ENCODE data around the gene ABI1.

The ABI1 gene

GRCh38 chr10:26787362-26787761, 73.4 kb downstream of the ABI1 start:
- intact Hi-C loops (cut with micrococcal nuclease) = no loop called here
- H3K4me1 Mint-ChIP-seq (ENCODE audit: low read depth) = peaks cover 43% of the 10 kb centered on the region
- H3K36me3 Mint-ChIP-seq (ENCODE audit: low read depth) = peaks cover 62% of the 10 kb centered on the region
- H3K27ac Mint-ChIP-seq = no peak overlapping the region
- no peaks in the 10 kb centered on the region for H3K27me3 Mint-ChIP-seq
- no peak overlapping the region for H3K4me3 Mint-ChIP-seq
- no peaks in the 10 kb centered on the region for H3K9me3 Mint-ChIP-seq

- H3K4me1 Mint-ChIP-seq (ENCODE audit: low read depth) = peaks cover 68% of the 10 kb centered on the region
- no peak overlapping the region for H3K4me3 Mint-ChIP-seq
- peak overlapping the region; percentile 88 for H3K27ac Mint-ChIP-seq
- peaks cover 32% of the 10 kb centered on the region for H3K36me3 Mint-ChIP-seq (ENCODE audit: low read depth)
- H3K27me3 Mint-ChIP-seq = no peaks in the 10 kb centered on the region
- no peaks in the 10 kb centered on the region for H3K9me3 Mint-ChIP-seq
- intact Hi-C loops (cut with micrococcal nuclease) = loop anchor here (5.0 kb wide), 1 partner anchor 44 kb away; no protein-coding TSS in a partner anchor
Observed at GRCh38 chr10:26781797-26782196, 79.0 kb downstream of the ABI1 start.

- H3K36me3 Mint-ChIP-seq (ENCODE audit: low read depth) = peaks cover 28% of the 10 kb centered on the region
- no peaks in the 10 kb centered on the region for H3K9me3 Mint-ChIP-seq
- H3K4me1 Mint-ChIP-seq (ENCODE audit: low read depth) = peaks cover 63% of the 10 kb centered on the region
- H3K27me3 Mint-ChIP-seq = no peaks in the 10 kb centered on the region
- no peak overlapping the region for H3K4me3 Mint-ChIP-seq
- intact Hi-C loops (cut with micrococcal nuclease) = loop anchor here (5.0 kb wide), 1 partner anchor 44 kb away; no protein-coding TSS in a partner anchor
- H3K27ac Mint-ChIP-seq = peak overlapping the region; percentile 88
Observed at GRCh38 chr10:26780793-26781601, 79.8 kb downstream of the ABI1 start.

GRCh38 chr10:26780106-26780792, 80.5 kb downstream of the ABI1 start:
- Mint-ChIP-seq H3K27me3 (no peaks in the 10 kb centered on the region), H3K4me1 (ENCODE audit: low read depth) (peaks cover 63% of the 10 kb centered on the region), H3K36me3 (ENCODE audit: low read depth) (peaks cover 28% of the 10 kb centered on the region), H3K27ac (peak overlapping the region; percentile 88), H3K9me3 (no peaks in the 10 kb centered on the region), H3K4me3 (no peak overlapping the region)
- intact Hi-C loops (cut with micrococcal nuclease) = loop anchor here (5.0 kb wide), 1 partner anchor 43 kb away; no protein-coding TSS in a partner anchor

- peaks cover 63% of the 10 kb centered on the region for H3K4me1 Mint-ChIP-seq (ENCODE audit: low read depth)
- no peak overlapping the region for H3K27ac Mint-ChIP-seq
- H3K27me3 Mint-ChIP-seq = no peaks in the 10 kb centered on the region
- no peaks in the 10 kb centered on the region for H3K9me3 Mint-ChIP-seq
- H3K36me3 Mint-ChIP-seq (ENCODE audit: low read depth) = peaks cover 30% of the 10 kb centered on the region
- intact Hi-C loops (cut with micrococcal nuclease) = no loop called here
- no peak overlapping the region for H3K4me3 Mint-ChIP-seq
Observed at GRCh38 chr10:26779176-26779860, 81.4 kb downstream of the ABI1 start.

GRCh38 chr10:26777686-26778085, 83.1 kb downstream of the ABI1 start:
- H3K36me3 Mint-ChIP-seq (ENCODE audit: low read depth) = peaks cover 22% of the 10 kb centered on the region
- no peaks in the 10 kb centered on the region for H3K9me3 Mint-ChIP-seq
- H3K27me3 Mint-ChIP-seq = no peaks in the 10 kb centered on the region
- intact Hi-C loops (cut with micrococcal nuclease) = no loop called here
- no peak overlapping the region for H3K4me3 Mint-ChIP-seq
- peak overlapping the region; percentile 45 for H3K27ac Mint-ChIP-seq
- peaks cover 46% of the 10 kb centered on the region for H3K4me1 Mint-ChIP-seq (ENCODE audit: low read depth)

- H3K27ac Mint-ChIP-seq = no peak overlapping the region
- H3K9me3 Mint-ChIP-seq = no peaks in the 10 kb centered on the region
- H3K27me3 Mint-ChIP-seq = no peaks in the 10 kb centered on the region
- peaks cover 22% of the 10 kb centered on the region for H3K36me3 Mint-ChIP-seq (ENCODE audit: low read depth)
- no peak overlapping the region for H3K4me3 Mint-ChIP-seq
- H3K4me1 Mint-ChIP-seq (ENCODE audit: low read depth) = peaks cover 34% of the 10 kb centered on the region
- intact Hi-C loops (cut with micrococcal nuclease) = no loop called here
Observed at GRCh38 chr10:26776258-26776657, 84.5 kb downstream of the ABI1 start.

GRCh38 chr10:26773633-26774032, 87.1 kb downstream of the ABI1 start:
- peaks cover 26% of the 10 kb centered on the region for H3K36me3 Mint-ChIP-seq (ENCODE audit: low read depth)
- H3K27me3 Mint-ChIP-seq = no peaks in the 10 kb centered on the region
- intact Hi-C loops (cut with micrococcal nuclease) = no loop called here
- no peak overlapping the region for H3K27ac Mint-ChIP-seq
- H3K9me3 Mint-ChIP-seq = no peaks in the 10 kb centered on the region
- H3K4me1 Mint-ChIP-seq (ENCODE audit: low read depth) = peaks cover 12% of the 10 kb centered on the region
- no peak overlapping the region for H3K4me3 Mint-ChIP-seq

- no peaks in the 10 kb centered on the region for H3K4me1 Mint-ChIP-seq (ENCODE audit: low read depth)
- H3K36me3 Mint-ChIP-seq (ENCODE audit: low read depth) = peaks cover 35% of the 10 kb centered on the region
- H3K9me3 Mint-ChIP-seq = no peaks in the 10 kb centered on the region
- intact Hi-C loops (cut with micrococcal nuclease) = no loop called here
- H3K27ac Mint-ChIP-seq = no peak overlapping the region
- H3K4me3 Mint-ChIP-seq = no peak overlapping the region
- H3K27me3 Mint-ChIP-seq = no peaks in the 10 kb centered on the region
Observed at GRCh38 chr10:26770069-26770468, 90.7 kb downstream of the ABI1 start.

GRCh38 chr10:26765549-26765948, 95.2 kb downstream of the ABI1 start:
- Mint-ChIP-seq H3K36me3 (ENCODE audit: low read depth) (peaks cover 61% of the 10 kb centered on the region), H3K27ac (no peak overlapping the region), H3K4me1 (ENCODE audit: low read depth) (no peaks in the 10 kb centered on the region), H3K4me3 (no peak overlapping the region), H3K9me3 (no peaks in the 10 kb centered on the region), H3K27me3 (no peaks in the 10 kb centered on the region)
- intact Hi-C loops (cut with micrococcal nuclease) = no loop called here

GRCh38 chr10:26759008-26759407, 101.8 kb downstream of the ABI1 start:
- Mint-ChIP-seq H3K9me3 (no peaks in the 10 kb centered on the region), H3K36me3 (ENCODE audit: low read depth) (peaks cover 45% of the 10 kb centered on the region), H3K27ac (no peak overlapping the region), H3K4me3 (no peak overlapping the region), H3K27me3 (no peaks in the 10 kb centered on the region), H3K4me1 (ENCODE audit: low read depth) (peaks cover 6% of the 10 kb centered on the region)
- intact Hi-C loops (cut with micrococcal nuclease) = no loop called here

- Mint-ChIP-seq H3K27me3 (no peaks in the 10 kb centered on the region), H3K9me3 (no peaks in the 10 kb centered on the region), H3K4me1 (ENCODE audit: low read depth) (peaks cover 6% of the 10 kb centered on the region), H3K27ac (peak overlapping the region; percentile 19), H3K4me3 (no peak overlapping the region), H3K36me3 (ENCODE audit: low read depth) (peaks cover 41% of the 10 kb centered on the region)
- intact Hi-C loops (cut with micrococcal nuclease) = no loop called here
Observed at GRCh38 chr10:26755443-26755903, 105.3 kb downstream of the ABI1 start.

GRCh38 chr10:26746061-26746460, 114.7 kb downstream of the ABI1 start:
- peaks cover 25% of the 10 kb centered on the region for H3K4me1 Mint-ChIP-seq (ENCODE audit: low read depth)
- peak overlapping the region; percentile 37 for H3K27ac Mint-ChIP-seq
- no peak overlapping the region for H3K4me3 Mint-ChIP-seq
- intact Hi-C loops (cut with micrococcal nuclease) = no loop called here
- H3K27me3 Mint-ChIP-seq = no peaks in the 10 kb centered on the region
- peaks cover 75% of the 10 kb centered on the region for H3K36me3 Mint-ChIP-seq (ENCODE audit: low read depth)
- H3K9me3 Mint-ChIP-seq = no peaks in the 10 kb centered on the region

- H3K36me3 Mint-ChIP-seq (ENCODE audit: low read depth) = peaks cover 83% of the 10 kb centered on the region
- peaks cover 38% of the 10 kb centered on the region for H3K4me1 Mint-ChIP-seq (ENCODE audit: low read depth)
- no peaks in the 10 kb centered on the region for H3K27me3 Mint-ChIP-seq
- peak overlapping the region; percentile 73 for H3K27ac Mint-ChIP-seq
- H3K9me3 Mint-ChIP-seq = no peaks in the 10 kb centered on the region
- intact Hi-C loops (cut with micrococcal nuclease) = no loop called here
- no peak overlapping the region for H3K4me3 Mint-ChIP-seq
Observed at GRCh38 chr10:26743841-26744240, 116.9 kb downstream of the ABI1 start.
